HS-5 (cell line): Measurements from ENCODE around the gene PRAMEF11.
"Not testable (repeated sequence)": the region's sequence is repeated elsewhere in the genome, so short reads cannot be mapped to it uniquely, and the experiment has no call there.

Experiments
- DNase-seq: peaks from one replicate; pipeline ENCODE4 v3.0.0-alpha.2; 2012; ENCODE audit warnings: low read depth

PRAMEF11 gene

DNA sequence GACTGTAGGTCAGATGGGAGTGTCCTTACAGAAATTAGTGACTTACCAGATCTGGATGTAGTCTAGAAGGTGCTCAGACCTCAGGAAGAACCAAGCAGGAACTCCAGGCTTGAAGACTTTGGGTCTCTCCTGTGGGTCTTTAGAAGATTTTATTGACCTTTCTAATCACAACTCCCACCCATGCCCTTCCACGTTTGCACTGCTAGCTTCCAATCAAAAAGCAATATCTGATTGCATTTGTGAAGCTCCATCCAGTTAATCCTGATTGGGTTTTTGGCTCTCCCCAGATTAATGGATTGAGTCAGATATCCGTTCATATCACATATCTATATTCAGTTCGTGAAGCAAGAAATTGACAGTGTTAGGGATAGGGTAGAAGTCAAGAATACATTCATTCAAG is at the start of gene PRAMEF11:
Gene PRAMEF11 (minus strand): TSS at position 101 of the 400 bp plus-strand sequence. CDS start 2,621 bp downstream, outside the sequence.
- not testable (repeated sequence) for DNase-seq

GRCh38 chr1:12878453-12878852 is 47.2 kb upstream of the PRAMEF11 start:
- DNase-seq, result not testable (repeated sequence)

- DNase-seq, result not testable (repeated sequence)
Measured at GRCh38 chr1:12863131-12863880, 32.1 kb upstream of the PRAMEF11 start.

- DNase-seq, result not testable (repeated sequence)
Measured at GRCh38 chr1:12856786-12857185, 25.6 kb upstream of the PRAMEF11 start, which contains the start of gene PRAMEF2. TSS of gene PRAMEF2 (plus strand) at chr1:12857086. CDS start at chr1:12859010, 1,924 bp downstream.

- DNase-seq, result peak; percentile 86
Measured at GRCh38 chr1:12851779-12852178, 20.6 kb upstream of the PRAMEF11 start.

DNA sequence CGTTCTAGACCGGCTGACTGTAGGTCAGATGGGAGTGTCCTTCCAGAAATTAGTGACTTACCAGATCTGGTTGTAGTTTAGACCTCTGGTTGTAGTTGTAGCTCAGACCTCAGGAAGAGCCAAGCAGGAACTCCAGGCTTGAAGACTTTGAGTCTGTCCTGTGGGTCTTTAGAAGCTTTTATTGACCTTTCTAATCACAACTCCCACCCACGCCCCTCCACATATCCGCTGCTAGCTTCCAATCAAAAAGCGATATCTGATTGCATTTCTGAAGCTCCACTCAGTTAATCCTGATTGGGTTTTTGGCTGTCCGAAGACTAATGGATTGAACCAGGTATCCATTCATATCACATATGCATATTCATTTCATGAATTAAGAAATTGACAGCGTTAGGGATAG is 17.4 kb upstream of the PRAMEF11 start, which contains the start of gene HNRNPCL1:
Gene HNRNPCL1 (minus strand): TSS at position 101 of the 400 bp plus-strand sequence. CDS start 431 bp downstream, outside the sequence.
- not testable (repeated sequence) for DNase-seq

GRCh38 chr1:12833251-12833650 is 2.0 kb upstream of the PRAMEF11 start:
- DNase-seq, result not testable (repeated sequence)

DNA sequence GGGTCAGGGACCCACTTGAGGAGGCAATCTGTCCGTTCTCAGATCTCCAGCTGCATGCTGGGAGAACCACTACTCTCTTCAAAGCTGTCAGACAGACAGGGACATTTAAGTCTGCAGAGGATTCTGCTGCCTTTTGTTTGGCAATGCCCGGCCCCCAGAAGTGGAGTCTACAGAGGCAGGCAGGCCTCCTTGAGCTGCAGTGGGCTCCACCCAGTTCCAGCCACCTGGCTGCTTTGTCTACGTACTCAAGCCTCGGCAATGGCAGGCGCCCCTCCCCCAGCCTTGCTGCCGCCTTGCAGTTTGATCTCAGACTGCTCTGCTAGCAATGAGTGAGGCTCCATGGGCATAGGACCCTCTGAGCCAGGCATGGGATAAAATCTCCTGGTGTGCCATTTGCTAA is 12.1 kb downstream of the PRAMEF11 start:
- not testable (repeated sequence) for DNase-seq

DNA sequence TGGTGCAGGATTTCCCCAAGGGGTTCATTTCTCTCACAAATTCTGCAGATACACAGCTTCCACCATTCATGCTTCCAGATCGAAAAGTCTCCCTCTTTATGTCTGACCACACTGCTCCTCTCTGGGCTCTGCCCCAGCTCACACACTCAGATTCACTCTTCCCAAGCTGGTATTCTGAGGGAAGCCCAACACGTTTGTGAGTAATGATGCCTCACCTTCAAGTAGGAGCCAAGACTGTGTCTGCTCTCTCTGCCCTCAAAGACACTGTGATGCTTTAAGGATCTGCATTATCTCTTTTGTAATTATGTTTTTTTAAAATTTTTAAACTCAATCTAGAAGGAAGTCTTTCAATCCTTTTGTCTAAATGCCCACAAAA is 19.8 kb downstream of the PRAMEF11 start:
- DNase-seq, result peak; percentile 50

GRCh38 chr1:12810691-12811408 is 20.4 kb downstream of the PRAMEF11 start:
- DNase-seq, result peak; percentile 83

DNA sequence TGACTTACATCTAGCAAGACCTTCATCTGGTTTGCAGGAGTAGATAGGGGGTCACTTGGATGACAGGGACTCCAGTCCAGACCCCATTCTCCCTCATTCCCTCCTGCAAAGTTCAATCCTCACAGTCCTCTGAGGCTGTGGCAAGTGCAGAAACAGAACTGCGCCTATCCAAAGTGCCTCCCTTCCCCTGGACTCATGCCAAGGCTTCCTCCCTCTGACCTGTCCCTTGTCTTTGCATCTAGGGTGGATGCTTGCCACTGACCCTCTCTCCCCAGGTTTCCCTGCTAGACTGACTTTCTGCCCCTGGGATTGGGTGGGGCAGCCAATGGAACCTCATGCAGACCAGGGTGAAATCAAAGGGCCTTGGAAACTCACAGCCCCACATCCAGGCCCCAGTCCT is 21.3 kb downstream of the PRAMEF11 start:
- no peak for DNase-seq

GRCh38 chr1:12799730-12800129 is 31.5 kb downstream of the PRAMEF11 start:
- no peak for DNase-seq

GRCh38 chr1:12798911-12799310 is 32.3 kb downstream of the PRAMEF11 start:
- DNase-seq, result no peak

- not testable (repeated sequence) for DNase-seq
Measured at GRCh38 chr1:12791097-12791496, 40.1 kb downstream of the PRAMEF11 start, which contains the start of gene PRAMEF1. TSS of gene PRAMEF1 (plus strand) at chr1:12791397. CDS start at chr1:12793228, 1,831 bp downstream.

DNA sequence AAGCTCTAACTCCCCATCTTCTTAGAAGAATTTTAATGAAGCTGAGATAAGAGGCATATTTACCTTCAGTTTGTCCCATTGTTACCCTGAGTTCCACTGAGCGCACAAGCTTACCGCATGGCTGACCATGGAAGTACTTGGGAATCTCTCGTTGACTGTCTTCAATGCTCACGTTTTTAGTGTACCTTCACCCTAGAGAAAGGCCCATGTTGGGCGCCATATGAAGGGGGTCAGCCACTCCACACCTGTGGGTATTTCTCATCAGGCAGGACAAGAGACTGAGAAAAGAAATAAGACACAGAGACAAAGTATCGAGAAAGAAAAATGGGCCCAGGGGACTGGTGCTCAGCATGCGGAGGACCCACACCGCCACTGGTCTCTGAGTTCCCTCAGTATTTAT is 46.5 kb downstream of the PRAMEF11 start:
- not testable (repeated sequence) for DNase-seq

DNA sequence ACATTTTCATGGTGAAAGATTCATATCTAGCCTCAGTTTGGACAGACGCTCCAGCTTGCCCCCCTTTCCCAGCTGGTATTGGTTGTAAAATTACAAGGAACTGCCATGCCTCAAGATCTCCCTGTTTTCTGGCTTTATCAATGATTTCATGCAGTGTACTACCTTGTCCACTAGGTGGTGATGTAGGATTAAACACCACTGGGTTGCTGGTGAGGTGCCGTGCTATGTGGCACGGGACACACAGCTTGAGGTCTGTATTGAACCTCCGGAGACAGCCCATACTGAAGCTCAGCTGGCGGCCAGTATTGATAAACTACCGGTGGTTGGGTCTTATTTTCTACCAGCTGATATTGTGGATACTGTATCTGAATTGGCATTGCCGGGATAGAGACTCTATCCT is 47.4 kb downstream of the PRAMEF11 start:
- not testable (repeated sequence) for DNase-seq

DNA sequence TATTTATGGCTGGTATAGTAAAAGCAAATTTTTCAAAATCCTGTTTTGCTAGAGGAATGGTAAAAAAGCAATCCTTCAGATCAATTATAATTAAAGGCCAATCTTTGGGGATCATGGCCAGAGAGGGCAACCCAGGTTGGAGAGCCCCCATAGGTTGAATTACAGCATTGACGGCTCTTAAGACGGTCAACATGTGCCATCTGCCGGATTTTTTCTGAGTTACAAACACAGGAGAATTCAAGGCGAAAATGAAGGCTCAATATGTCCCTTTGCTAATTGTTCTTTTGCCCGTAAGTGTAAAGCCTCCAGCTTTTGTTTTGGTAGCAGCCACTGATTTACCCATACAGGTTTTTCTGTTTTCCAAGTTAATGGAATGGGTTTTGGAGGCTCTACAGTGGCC is 49.7 kb downstream of the PRAMEF11 start:
- DNase-seq, result not testable (repeated sequence)

DNA sequence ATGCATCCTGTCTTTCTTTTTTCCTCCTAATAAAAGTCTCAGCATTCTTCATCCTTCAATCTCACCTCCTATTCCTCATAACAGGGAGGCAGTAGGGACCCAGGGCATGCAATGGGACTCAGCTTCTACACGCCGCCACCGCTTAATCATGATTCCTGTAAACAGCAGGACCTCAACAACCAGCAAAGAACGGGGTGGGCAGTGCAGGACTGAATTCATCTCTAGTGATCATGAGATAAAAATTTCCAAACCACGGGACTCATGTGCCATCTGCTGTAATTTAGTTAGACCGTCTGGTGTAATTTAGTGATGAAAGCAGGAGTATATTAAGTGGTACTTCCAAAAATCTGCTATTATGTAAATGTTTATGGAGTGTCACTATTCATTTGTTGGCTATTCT is 52.3 kb downstream of the PRAMEF11 start:
- DNase-seq, result no peak

DNA sequence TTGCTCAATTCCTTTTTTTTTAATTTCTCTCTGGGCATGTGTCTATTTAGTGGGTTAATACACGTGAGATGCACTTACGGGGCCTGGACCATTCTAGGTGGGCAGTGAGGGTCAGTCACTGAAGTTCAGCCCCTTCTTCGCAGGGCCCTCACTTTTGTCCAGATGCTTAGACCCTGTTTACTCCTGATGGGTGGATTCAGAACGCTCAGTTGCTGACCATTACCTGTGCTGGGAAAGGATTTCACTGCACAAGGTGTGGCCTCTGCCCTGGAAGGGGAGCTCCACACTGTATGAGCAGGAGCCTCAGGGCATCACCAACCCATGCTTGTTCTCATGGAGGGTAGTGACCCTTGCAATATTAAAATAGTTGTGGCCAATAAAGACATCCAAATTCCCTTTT is 53.1 kb downstream of the PRAMEF11 start:
- DNase-seq, result no peak

GRCh38 chr1:12776801-12777557 is 54.2 kb downstream of the PRAMEF11 start:
- DNase-seq, result no peak

- no peak for DNase-seq
Measured at GRCh38 chr1:12775443-12775842, 55.8 kb downstream of the PRAMEF11 start.

GRCh38 chr1:12774801-12775345 is 56.3 kb downstream of the PRAMEF11 start:
- no peak for DNase-seq
